Kasumi-1 (cell line): ENCODE data around the gene OSCP1.
A peak's percentile ranks its signal among the peaks of the same experiment; 100 is the strongest.

ENCODE experiments used
- DNase-seq, 2 experiments: peaks; one replicate each; lab custom pipeline; 2025; lab: John Stamatoyannopoulos, UW

OSCP1 gene

GRCh38 chr1:36475341-36475740 lies 25.1 kb upstream of the OSCP1 start:
- DNase-seq, result no peak

DNA sequence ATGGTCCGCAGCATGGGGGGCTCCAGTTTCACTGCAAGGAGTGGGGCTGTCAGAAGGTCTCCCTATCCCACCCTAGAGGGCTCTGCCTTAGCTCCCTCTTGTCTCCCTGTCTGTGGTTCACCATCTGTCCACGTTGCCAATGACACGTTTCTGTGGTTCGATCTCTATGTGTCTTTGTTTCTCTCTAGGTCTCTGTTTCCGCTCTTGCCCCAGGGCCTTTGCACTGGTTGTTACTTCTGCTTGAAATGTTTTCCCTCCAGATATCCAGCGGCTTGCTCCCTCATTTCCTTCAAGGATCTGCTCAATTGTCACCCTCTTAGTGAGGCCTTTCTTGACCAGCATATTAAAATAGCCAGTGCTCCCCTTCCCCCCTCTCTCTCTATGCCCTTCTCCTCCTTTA lies 22.4 kb upstream of the OSCP1 start:
- no peak for DNase-seq

- DNase-seq, result no peak
Measured at GRCh38 chr1:36471830-36472641, 21.8 kb upstream of the OSCP1 start.

DNA sequence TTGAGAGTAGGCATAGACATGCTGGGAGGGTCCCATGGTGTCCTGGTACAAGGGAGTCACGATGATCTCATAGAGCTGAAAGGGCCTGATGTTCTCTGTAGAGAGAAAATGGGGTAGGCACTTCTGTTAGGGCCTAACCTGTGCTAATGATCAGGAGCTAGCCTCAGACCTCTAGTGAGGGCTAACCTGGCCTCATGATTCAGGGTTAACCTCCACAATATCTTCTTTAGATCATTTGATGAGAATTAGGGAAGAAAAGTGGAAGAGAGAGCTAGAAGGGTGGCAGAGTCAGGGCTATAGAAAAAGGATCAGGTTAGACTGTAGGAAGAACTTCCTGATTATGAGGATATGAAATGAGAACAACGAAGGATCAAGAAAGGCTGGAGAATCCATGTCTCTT lies 18.9 kb upstream of the OSCP1 start:
- DNase-seq, result no peak

- no peak for DNase-seq
Measured at GRCh38 chr1:36467700-36468455, 17.6 kb upstream of the OSCP1 start.

DNA sequence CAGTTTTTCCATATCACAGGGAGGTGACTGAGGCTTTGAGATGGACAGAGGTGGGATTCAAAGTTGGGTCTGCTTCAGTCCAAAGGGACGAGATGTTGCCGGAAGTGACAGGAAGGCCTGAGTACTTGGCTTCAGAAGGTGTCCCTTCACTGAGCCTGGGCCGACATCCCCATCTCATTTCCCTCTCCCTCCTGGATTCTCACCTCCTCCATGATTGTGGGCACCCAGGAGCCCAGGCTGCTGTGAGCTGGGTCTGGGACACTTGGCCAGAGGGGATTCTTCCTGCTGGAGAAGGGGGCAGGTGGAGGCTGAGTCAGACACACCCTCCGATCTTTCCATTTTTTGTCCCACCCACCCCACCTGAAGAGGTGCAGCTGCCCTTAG lies 16.8 kb upstream of the OSCP1 start:
- no peak for DNase-seq

GRCh38 chr1:36466370-36467026 lies 16.2 kb upstream of the OSCP1 start:
- no peak for DNase-seq

DNA sequence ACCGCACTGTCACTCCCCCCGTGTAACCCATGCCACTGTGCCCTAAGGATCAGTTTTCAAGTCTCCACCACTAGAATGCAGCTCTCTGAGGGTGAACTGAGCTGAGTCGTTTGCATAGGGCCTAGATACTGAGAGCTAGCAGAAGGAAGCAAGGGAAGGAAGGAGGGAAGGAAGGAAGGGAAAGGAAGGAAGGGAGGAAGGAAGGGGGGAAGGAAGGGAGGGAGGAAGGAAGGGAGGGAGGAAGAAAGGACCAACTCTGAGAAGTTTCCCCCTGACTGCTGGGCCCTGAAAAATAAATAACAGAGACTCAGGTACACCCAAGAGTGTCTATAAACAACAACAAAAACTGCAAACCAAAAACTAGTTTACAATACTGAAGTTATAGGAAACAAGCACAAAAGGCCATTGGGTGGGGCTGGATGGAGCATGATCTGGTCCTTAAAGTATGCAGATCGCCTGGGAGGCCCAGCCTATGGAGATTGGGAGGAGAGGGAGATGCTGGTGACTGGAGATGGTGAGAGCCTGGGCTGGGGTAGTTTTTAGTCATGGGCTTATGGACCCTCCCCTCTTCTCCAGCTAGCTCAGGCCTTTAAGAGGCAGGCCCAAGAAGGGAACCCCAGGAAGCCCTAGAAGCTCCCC lies 15.6 kb upstream of the OSCP1 start:
- DNase-seq, result no peak

DNA sequence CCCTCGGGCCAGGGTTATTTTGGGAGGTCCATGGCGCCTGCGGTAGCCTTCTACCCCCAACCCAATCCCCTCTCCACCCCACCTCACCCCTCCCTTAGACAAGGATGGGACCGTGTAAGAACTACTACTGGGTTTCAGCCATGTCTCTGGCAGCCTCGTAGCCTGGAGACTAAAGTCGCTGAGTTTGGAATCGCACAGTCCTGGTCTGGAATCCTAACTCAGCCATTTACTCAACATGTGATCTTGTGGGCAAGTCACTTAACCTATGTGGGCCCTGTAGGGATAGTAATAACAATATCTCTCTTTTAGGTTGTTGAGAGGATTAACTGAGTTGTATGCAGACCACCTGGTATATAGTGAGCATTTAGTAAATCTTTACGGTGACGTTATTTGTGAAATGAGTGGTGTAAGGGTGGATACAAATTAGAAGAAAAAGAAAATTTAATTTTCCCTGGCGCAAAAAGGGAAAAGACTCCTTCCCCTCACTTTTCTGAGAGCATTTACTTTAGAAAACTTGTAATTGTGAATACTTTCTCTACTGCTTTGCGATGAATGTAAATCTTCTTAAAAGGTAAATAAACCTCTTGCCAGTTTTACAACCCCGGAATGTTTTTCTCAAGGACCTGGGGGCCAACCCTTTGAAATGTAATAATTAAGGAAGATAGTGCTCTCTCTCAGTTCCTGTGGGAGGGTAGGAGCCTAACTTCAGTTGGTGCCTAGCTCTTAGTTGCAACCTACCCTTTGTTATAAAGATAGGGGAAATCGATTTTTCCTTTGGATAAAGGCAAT lies 14.5 kb upstream of the OSCP1 start:
- peak; percentile 59 to 61 for DNase-seq

GRCh38 chr1:36463803-36464604 lies 13.8 kb upstream of the OSCP1 start, which contains the start of gene MRPS15:
MRPS15 (minus strand) TSS chr1:36464384; CDS start chr1:36464275, 109 bp downstream.
- DNase-seq, result peak; percentile 98

GRCh38 chr1:36463463-36463802 lies 13.2 kb upstream of the OSCP1 start:
- DNase-seq, result no peak

DNA sequence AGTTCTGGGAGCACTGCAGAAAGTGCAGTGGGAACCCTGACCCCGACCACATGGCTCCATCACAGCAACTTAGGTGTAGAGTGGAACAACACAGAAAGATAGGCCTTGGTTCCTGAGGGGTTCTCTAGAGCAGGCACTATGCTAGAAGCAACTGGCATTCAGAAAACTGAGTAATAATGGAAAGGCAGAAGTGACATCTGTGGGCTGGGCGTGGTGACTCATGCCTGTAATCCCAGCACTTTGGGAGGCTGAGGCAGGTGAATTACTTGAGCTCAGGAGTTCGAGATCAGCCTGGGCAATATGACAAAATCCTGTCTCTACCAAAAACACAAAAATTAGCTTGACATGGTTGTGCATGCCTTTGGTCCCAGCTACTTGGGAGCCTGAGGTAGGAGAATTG lies 8.7 kb upstream of the OSCP1 start:
- peak; percentile 30 to 33 for DNase-seq

GRCh38 chr1:36457691-36458090 lies 7.4 kb upstream of the OSCP1 start:
- DNase-seq, result peak; percentile 79 to 82

GRCh38 chr1:36456391-36456928 lies 6.2 kb upstream of the OSCP1 start:
- DNase-seq, result no peak

DNA sequence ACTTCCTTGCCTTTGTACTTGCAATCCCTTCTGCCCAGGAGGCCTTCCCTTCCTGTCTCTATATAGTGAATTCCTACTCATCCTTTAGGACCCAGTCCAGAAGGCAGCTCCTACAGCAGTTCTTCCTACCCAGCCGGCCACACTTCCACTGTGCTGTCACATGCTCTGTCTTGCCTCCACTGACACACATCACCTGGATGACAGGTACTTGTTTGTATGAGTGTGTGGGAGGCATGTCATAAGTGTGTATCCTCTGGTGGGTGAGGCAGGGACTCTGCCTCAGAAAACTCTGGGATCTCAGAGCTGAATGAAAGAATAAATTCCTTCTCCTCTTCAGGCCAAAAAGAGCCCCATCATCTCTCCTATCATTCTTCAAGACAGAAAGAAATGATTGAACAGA lies 5.1 kb upstream of the OSCP1 start:
- no peak for DNase-seq

DNA sequence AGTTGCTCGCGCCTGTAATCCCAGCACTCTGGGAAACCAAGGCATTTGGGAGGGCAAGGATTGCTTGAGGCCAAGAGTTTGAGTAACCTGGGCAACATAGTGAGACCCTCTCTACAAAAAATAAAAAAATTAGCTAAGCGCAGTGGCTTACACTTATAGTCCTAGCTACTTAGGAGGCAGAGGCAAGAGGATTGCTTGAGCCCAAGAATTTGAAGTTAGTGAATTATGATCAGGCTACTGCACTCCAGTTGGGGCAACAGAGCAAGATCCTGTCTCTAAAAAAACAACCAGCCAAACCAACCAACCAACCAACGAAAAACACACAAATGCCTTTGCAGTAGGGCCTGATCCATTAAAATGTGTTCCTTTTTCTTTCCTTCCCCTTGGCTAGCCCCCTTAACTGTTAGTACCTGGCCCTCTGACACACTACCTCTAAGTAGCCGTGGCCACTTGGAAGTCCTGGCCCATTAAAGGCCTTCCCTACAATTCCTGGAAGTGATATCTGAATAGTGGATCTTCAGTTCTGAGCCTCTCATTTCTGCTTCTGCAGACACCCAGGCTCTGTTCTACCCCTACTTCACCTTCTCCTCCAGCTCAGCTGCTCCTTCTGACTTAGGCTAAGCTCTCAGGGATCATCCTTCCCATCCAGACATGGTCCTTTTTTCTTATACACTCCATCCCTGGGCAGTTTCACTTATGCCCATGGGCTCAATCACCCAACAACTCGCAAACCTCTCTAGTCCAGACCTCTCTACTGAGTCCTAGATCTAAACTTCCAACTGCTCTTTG lies 3.5 kb upstream of the OSCP1 start:
- no peak for DNase-seq

GRCh38 chr1:36453051-36453450 lies 2.8 kb upstream of the OSCP1 start:
- no peak for DNase-seq

- no peak for DNase-seq
Measured at GRCh38 chr1:36450919-36451305, 661 bp upstream of the OSCP1 start.

- DNase-seq, result peak; percentile 41 to 43
Measured at GRCh38 chr1:36448530-36449056, 1.7 kb downstream of the OSCP1 start.
